HepG2 (cell line): ENCODE results near the gene TBX15. TPM values are rescaled to one million over a fixed set of nuclear protein-coding genes. Genes with fewer than 3 reads are reported as not detected.

Experiments
- ATAC-seq: fragments of 200-7000 bp; cut with Tn5 transposase; 3 replicates; pipeline ENCODE4 v1.9.1; 2020; ENCODE audit warnings: mild to moderate bottlenecking, moderate library complexity
- BruUV-seq: library from RNA; stranded (reverse); fragments of 400-500 nt; replicated peaks from 2 replicates; lab custom pipeline; 2021; lab: Mats Ljungman, UMichigan
- CTCF ChIA-PET: fragments of 300-600 bp; formaldehyde crosslinking; extraction: SDS; loops from one replicate; lab custom pipeline; 2021; ENCODE audit warnings: low total read pairs, inconsistent platforms, low intra/inter-chr PET ratio; lab: Yijun Ruan, JAX
- POLR2A ChIA-PET: fragments of 350-600 bp; sonication (Branson Sonifier 250); formaldehyde crosslinking; loops from one replicate; lab custom pipeline; 2020; ENCODE audit warnings: antibody characterized with exemption, inconsistent platforms; lab: Yijun Ruan, JAX
- DNase-seq: peaks from one replicate; pipeline ENCODE4 v3.0.0-alpha.2; 2015; ENCODE audit warnings: low spot score
- FAIRE-seq: peaks from 3 replicates; lab custom pipeline; 2011; peaks lifted over from hg19 to GRCh38; lab: Jason Lieb, UNC
- H2AFZ ChIP-seq: one replicate; pipeline ENCODE4 v1.6.1; 2011; ENCODE audit warnings: low read length, inconsistent platforms
- H3K27ac ChIP-seq: fragments of 300-600 bp; 3 replicates; pipeline ENCODE4 v1.8.0; 2011; ENCODE audit warnings: mixed run types, mild to moderate bottlenecking, mixed read lengths, low read length, inconsistent platforms; ENCODE audit not compliant: insufficient read depth; ENCODE audit errors: extremely low read length
- H3K27me3 ChIP-seq, 2 experiments: fragments of 200-600 bp in 1 of 2; 2 replicates in 1 of 2; 3 replicates in 1 of 2; pipeline versions ENCODE4 v1.6.0 to v1.8.0; 2011; ENCODE audit warnings: low read length in 2 of 2, mild to moderate bottlenecking in 2 of 2, moderate library complexity in 2 of 2, inconsistent platforms in 1 of 2; ENCODE audit not compliant: insufficient read depth in 2 of 2, control insufficient read depth in 1 of 2
- H3K36me3 ChIP-seq, 2 experiments: fragments of 200-600 bp in 1 of 2; replicated peaks in 1 of 2; 2 replicates in 1 of 2; 3 replicates in 1 of 2; pipeline versions ENCODE4 v1.5.1 to v1.8.0; 2011; ENCODE audit warnings: low read length in 2 of 2, inconsistent platforms in 1 of 2; ENCODE audit not compliant: insufficient read depth in 2 of 2, control insufficient read depth in 1 of 2
- H3K4me1 ChIP-seq: 2 replicates; pipeline ENCODE4 v1.5.1; 2012; ENCODE audit warnings: low read length, inconsistent platforms; ENCODE audit not compliant: insufficient read depth
- H3K4me2 ChIP-seq: 2 replicates; pipeline ENCODE4 v1.6.0; 2011; ENCODE audit warnings: low read depth, low read length, inconsistent platforms
- H3K4me3 ChIP-seq, 3 experiments: fragments of 200-600 bp in 1 of 3; sonication (generic), shearing (Covaris generic) in 1 of 3; replicated peaks in 1 of 3; 2 replicates each; pipeline ENCODE4 v1.5.1; 2011 to 2016; ENCODE audit warnings: low read length in 3 of 3, inconsistent platforms in 2 of 3, low read depth in 2 of 3, mild to moderate bottlenecking in 2 of 3, control low read depth in 1 of 3, mixed read lengths in 1 of 3; ENCODE audit not compliant: insufficient read depth in 1 of 3
- H3K79me2 ChIP-seq: one replicate; pipeline ENCODE4 v1.6.1; 2011; ENCODE audit warnings: low read length, inconsistent platforms; ENCODE audit not compliant: insufficient read depth
- H3K9ac ChIP-seq: 2 replicates; pipeline ENCODE4 v1.6.0; 2011; ENCODE audit warnings: mild to moderate bottlenecking, low read depth, low read length, inconsistent platforms; ENCODE audit not compliant: insufficient read depth
- H3K9me3 ChIP-seq: 2 replicates; pipeline ENCODE4 v1.5.1; 2012; ENCODE audit warnings: mild to moderate bottlenecking, low read length
- H4K20me1 ChIP-seq: 2 replicates; pipeline ENCODE4 v1.6.0; 2011; ENCODE audit warnings: inconsistent platforms, mild to moderate bottlenecking, low read length, moderate library complexity; ENCODE audit not compliant: insufficient read depth
- DNMT1 ChIP-seq: sonication (generic); formaldehyde crosslinking; IDR thresholded peaks from 2 replicates; pipeline ENCODE4 v1.5.1; 2020; ENCODE audit warnings: mild to moderate bottlenecking, missing genetic modification reagents
- HOXA3 ChIP-seq: sonication (generic); formaldehyde crosslinking; IDR thresholded peaks from 2 replicates; pipeline ENCODE4 v1.5.0; 2020; ENCODE audit warnings: missing genetic modification reagents
- IKZF1 ChIP-seq: fragments of 450-650 bp; IDR thresholded peaks from 2 replicates; pipeline ENCODE4 v1.7.1; 2016
- NR0B2 ChIP-seq: sonication (generic); formaldehyde crosslinking; IDR thresholded peaks from 2 replicates; pipeline ENCODE4 v1.4.0; 2020; ENCODE audit warnings: mild to moderate bottlenecking, missing genetic modification reagents
- ZFP1 ChIP-seq: IDR thresholded peaks from 2 replicates; pipeline ENCODE4 v1.6.1; 2016
- ZFP90 ChIP-seq: sonication (generic); formaldehyde crosslinking; IDR thresholded peaks from 2 replicates; pipeline ENCODE4 v1.8.0; 2022; ENCODE audit warnings: missing genetic modification reagents, mild to moderate bottlenecking, inconsistent platforms, borderline replicate concordance
- ZNF761 ChIP-seq: sonication (generic); formaldehyde crosslinking; conservative IDR thresholded peaks from 2 replicates; pipeline ENCODE4 v1.4.0; 2020; ENCODE audit warnings: mild to moderate bottlenecking, missing genetic modification reagents
- ZSCAN31 ChIP-seq: sonication (generic); formaldehyde crosslinking; IDR thresholded peaks from 2 replicates; pipeline ENCODE4 v1.5.0; 2020; ENCODE audit warnings: low read depth, mild to moderate bottlenecking, missing genetic modification reagents
- WGBS: methylation state at CpG from one replicate; pipeline ENCODE4 v1.1.6; 2017; ENCODE audit warnings: low lambda C conversion rate; 5-methylcytosine and 5-hydroxymethylcytosine counted together
- in situ Hi-C: cut with HindIII; loops from 2 replicates; pipeline ENCODE4 v1.10.0; 2017; ENCODE audit warnings: low pct_unique_long_range_greater_than_20kb; ENCODE audit not compliant: extremely low pct_ligation_motif_present
- intact Hi-C: fragments of 100-400 bp; cut with micrococcal nuclease; formaldehyde crosslinking; loops from one replicate; pipeline ENCODE4 v1.10.0; 2022; ENCODE audit not compliant: unreplicated experiment
- polyA plus RNA-seq, 8 experiments: library from polyadenylated mRNA; depleted of rRNA in 3 of 8; stranded (reverse) in 7 of 8; unstranded in 1 of 8; fragments of >200 nt; fragmentation: Illumina TruSeq in 4 of 8; extraction: Trizol in 4 of 8; gene quantifications; 2 replicates each; pipeline versions ENCODE4 v1.2.1 to v1.2.3, GENCODE V29; 2011 to 2016; ENCODE audit warnings: low read depth in 4 of 8, missing spikeins in 1 of 8, mixed read lengths in 1 of 8; ENCODE audit not compliant: insufficient read depth in 1 of 8
- total RNA-seq, 5 experiments: library from RNA; depleted of rRNA; stranded (reverse); fragments of >200 nt; fragmentation: Illumina TruSeq; extraction: Trizol; gene quantifications; 2 replicates each; pipeline ENCODE4 v1.2.3, GENCODE V29; 2016; ENCODE audit warnings: low read depth in 1 of 5

The TBX15 gene
- total and polyA plus RNA-seq, 2 of the 13 experiments (the other 11 are each of a cell fraction or from before 2014, with no cell fraction given) = 0.42 to 1.9 TPM

- no peak for DNase-seq
- POLR2A ChIA-PET = no interaction called here
- CTCF ChIA-PET = no interaction called here
- Histone ChIP-seq H3K36me3 (no peaks in the 10 kb centered on the region), H3K27ac (no peak overlapping the region), H3K4me1 (no peaks in the 10 kb centered on the region), H4K20me1 (no peaks in the 10 kb centered on the region), H3K9me3 (no peaks in the 10 kb centered on the region; the same call in 1 of the 2 replicates), H3K9ac (no peak overlapping the region), H3K79me2 (no peaks in the 10 kb centered on the region), H3K4me3 (no peak overlapping the region), H3K27me3 (no peaks in the 10 kb centered on the region)
- FAIRE-seq = no peak
- no peak for ATAC-seq
- intact Hi-C loops = loop anchor here (5.0 kb wide), 1 partner anchor 149 kb away; no protein-coding TSS in a partner anchor
- no TSS peak for BruUV-seq
- in situ Hi-C loops = loop anchor here (25.0 kb wide), 2 partner anchors 449 to 849 kb away; no protein-coding TSS in a partner anchor
- TF ChIP-seq HOXA3 (CRISPR knock-in tag) (no peak), ZSCAN31 (CRISPR knock-in tag) (no peak)
- TF ChIP-seq, all 625 proteins: peak for 0
- no peak overlapping the region for H3K4me2 ChIP-seq
- H2AFZ ChIP-seq = no peak overlapping the region
- 90% methylated on average over 2 of the region's 2 CpGs for WGBS
Measured at GRCh38 chr1:119011116-119011515, 23.0 kb upstream of the TBX15 start.

GRCh38 chr1:119010201-119010600 lies 22.1 kb upstream of the TBX15 start:
- CTCF ChIA-PET = no interaction called here
- no TSS peak for BruUV-seq
- H4K20me1 ChIP-seq = no peaks in the 10 kb centered on the region
- no peaks in the 10 kb centered on the region for H3K27me3 ChIP-seq
- intact Hi-C loops = loop anchor here (5.0 kb wide), 1 partner anchor 148 kb away; no protein-coding TSS in a partner anchor
- POLR2A ChIA-PET = no interaction called here
- H3K4me3 ChIP-seq = no peak overlapping the region
- H3K4me2 ChIP-seq = no peak overlapping the region
- H2AFZ ChIP-seq = no peak overlapping the region
- H3K9me3 ChIP-seq = no peaks in the 10 kb centered on the region; the same call in 1 of the 2 replicates
- no peak overlapping the region for H3K9ac ChIP-seq
- in situ Hi-C loops = loop anchor here (25.0 kb wide), 2 partner anchors 448 to 848 kb away; no protein-coding TSS in a partner anchor
- H3K4me1 ChIP-seq = no peaks in the 10 kb centered on the region
- 45% methylated on average over 1 of the region's 1 CpG for WGBS
- no peak for DNase-seq
- no peaks in the 10 kb centered on the region for H3K79me2 ChIP-seq
- no peaks in the 10 kb centered on the region for H3K36me3 ChIP-seq
- no peak for ATAC-seq
- H3K27ac ChIP-seq = no peak overlapping the region
- no peak for TF ChIP-seq NR0B2 (CRISPR knock-in tag)
- TF ChIP-seq ZFP90 (CRISPR knock-in tag) = no peak
- no peak for TF ChIP-seq IKZF1
- no peak for TF ChIP-seq DNMT1 (CRISPR knock-in tag)
- no peak for TF ChIP-seq ZFP1 (CRISPR knock-in tag)
- TF ChIP-seq ZNF761 = no peak
- FAIRE-seq = no peak
